GM12878 (cell line): ENCODE results near the gene PCDHGB5. TPM values are rescaled to one million over a fixed set of nuclear protein-coding genes. Genes with fewer than 3 reads are reported as not detected.

Experiments used
- ATAC-seq: fragments of 200-7000 bp; cut with Tn5 transposase; 3 replicates; pipeline ENCODE4 v1.9.1; 2020; ENCODE audit warnings: mild to moderate bottlenecking, moderate library complexity
- BruUV-seq: library from RNA; stranded (reverse); fragments of 400-500 nt; replicated peaks from 2 replicates; lab custom pipeline; 2021; lab: Mats Ljungman, UMichigan
- CTCF ChIA-PET: fragments of 300-600 bp; sonication (Branson Sonifier 250); formaldehyde crosslinking; extraction: SDS; loops from one replicate; lab custom pipeline; 2021; ENCODE audit warnings: inconsistent platforms; lab: Yijun Ruan, JAX
- POLR2A ChIA-PET: fragments of 350-600 bp; formaldehyde crosslinking; extraction: SDS; loops from one replicate; lab custom pipeline; 2021; ENCODE audit warnings: inconsistent platforms; lab: Charles Lee
- RAD21 ChIA-PET: fragments of 300-600 bp; sonication (Branson Sonifier 250); formaldehyde crosslinking; loops from one replicate; lab custom pipeline; 2023; ENCODE audit warnings: antibody characterized with exemption; ENCODE audit not compliant: unreplicated experiment; lab: Charles Lee
- SMC1A ChIA-PET: fragments of 300-600 bp; sonication (Branson Sonifier 250); formaldehyde crosslinking; loops from one replicate; lab custom pipeline; 2023; ENCODE audit not compliant: unreplicated experiment, uncharacterized antibody; lab: Charles Lee
- DNase-seq: peaks from one replicate; pipeline ENCODE4 v3.0.0-alpha.2; 2011; ENCODE audit warnings: low read depth, low spot score
- FAIRE-seq: peaks from 3 replicates; lab custom pipeline; 2011; peaks lifted over from hg19 to GRCh38; lab: Jason Lieb, UNC
- H2AFZ ChIP-seq: 2 replicates; pipeline ENCODE4 v1.6.0; 2011; ENCODE audit warnings: low read depth, low read length, control low read depth; ENCODE audit not compliant: control insufficient read depth
- H3K27ac ChIP-seq: 2 replicates; pipeline ENCODE4 v1.5.1; 2011; ENCODE audit warnings: control low read depth; ENCODE audit not compliant: control insufficient read depth, insufficient read depth
- H3K27me3 ChIP-seq, 2 experiments: replicated peaks in 1 of 2; 2 replicates each; pipeline versions ENCODE4 v1.6.0 to v1.6.1; 2011; ENCODE audit warnings: low read length in 1 of 2; ENCODE audit not compliant: control insufficient read depth in 2 of 2, insufficient read depth in 2 of 2
- H3K36me3 ChIP-seq, 2 experiments: 2 replicates each; pipeline ENCODE4 v1.5.1; 2011; ENCODE audit warnings: low read length in 1 of 2; ENCODE audit not compliant: control insufficient read depth in 2 of 2, insufficient read depth in 2 of 2
- H3K4me1 ChIP-seq: 2 replicates; pipeline ENCODE4 v1.6.1; 2011; ENCODE audit warnings: mild to moderate bottlenecking, low read length, moderate library complexity, mixed read lengths; ENCODE audit not compliant: control insufficient read depth, insufficient read depth
- H3K4me2 ChIP-seq: 2 replicates; pipeline ENCODE4 v1.6.0; 2011; ENCODE audit warnings: control low read depth; ENCODE audit not compliant: control insufficient read depth, insufficient read depth
- H3K4me3 ChIP-seq: fragments of 200-600 bp; sonication (generic); 2 replicates; pipeline ENCODE4 v1.5.1; 2016
- H3K79me2 ChIP-seq: 2 replicates; pipeline ENCODE4 v1.6.0; 2011; ENCODE audit warnings: low read length; ENCODE audit not compliant: control insufficient read depth, insufficient read depth
- H3K9ac ChIP-seq: 2 replicates; pipeline ENCODE4 v1.8.0; 2011; ENCODE audit warnings: low read length, control low read depth, mixed read lengths; ENCODE audit not compliant: control insufficient read depth, insufficient read depth
- H3K9me3 ChIP-seq: replicated peaks from 3 replicates; pipeline ENCODE4 v1.5.1; 2011; ENCODE audit warnings: mild to moderate bottlenecking, low read length; ENCODE audit not compliant: control insufficient read depth, insufficient read depth
- H4K20me1 ChIP-seq: 2 replicates; pipeline ENCODE4 v1.6.0; 2011; ENCODE audit not compliant: control insufficient read depth, insufficient read depth
- MXI1 ChIP-seq: fragments of 150-350 bp; IDR thresholded peaks from 2 replicates; pipeline ENCODE4 v1.6.1; 2011; ENCODE audit warnings: low read depth, mild to moderate bottlenecking, inconsistent platforms, low read length, improper control_type of control experiment
- WGBS: methylation state at CpG from one replicate; pipeline ENCODE4 v1.1.6; 2016; ENCODE audit warnings: low lambda C conversion rate; ENCODE audit not compliant: insufficient replicate concordance, insufficient coverage; ENCODE audit errors: missing lambda C conversion rate; 5-methylcytosine and 5-hydroxymethylcytosine counted together
- in situ Hi-C: fragments of 300-500 bp; cut with MboI; formaldehyde crosslinking; loops from 9 replicates; pipeline ENCODE4 v1.14.3; 2018; ENCODE audit warnings: mixed read lengths
- intact Hi-C: fragments of 100-400 bp; cut with micrococcal nuclease; formaldehyde crosslinking; loops from one replicate; pipeline ENCODE4 v1.14.2; 2022; ENCODE audit not compliant: unreplicated experiment
- polyA plus RNA-seq, 11 experiments: library from polyadenylated mRNA; depleted of rRNA in 4 of 11; unstranded in 6 of 11; stranded (reverse) in 5 of 11; fragments of >200 nt; fragmentation: Nextera tagmentation in 4 of 11; fragmentation: Illumina TruSeq in 1 of 11; extraction: Ambion mirVana in 4 of 11; extraction: Trizol in 1 of 11; gene quantifications; 1 replicate in 1 of 11; 2 replicates in 10 of 11; pipeline versions ENCODE4 v1.2.1 to v1.2.3, GENCODE V29; 2011 to 2016; ENCODE audit warnings: inconsistent platforms in 2 of 11, missing spikeins in 2 of 11, low read depth in 1 of 11
- total RNA-seq, 4 experiments: library from RNA; depleted of rRNA in 3 of 4; stranded (reverse); fragments of >200 nt in 3 of 4; fragmentation: Illumina TruSeq in 1 of 4; extraction: Trizol in 1 of 4; gene quantifications; 2 replicates each; pipeline versions ENCODE4 v1.2.1 to v1.2.3, GENCODE V29; 2013 to 2021
- TF ChIP-seq, protein P1 (sequence below): fragments of 450-650 bp; IDR thresholded peaks from 2 replicates; pipeline ENCODE4 v1.6.1; 2016; ENCODE audit warnings: mild to moderate bottlenecking, moderate library complexity, borderline replicate concordance

The PCDHGB5 gene
- total and polyA plus RNA-seq, 10 of the 15 experiments (the other 5 are each of a cell fraction or from before 2014, with no cell fraction given): 0.02 to 2.3 (median 1.3) TPM; not detected in 1

DNA sequence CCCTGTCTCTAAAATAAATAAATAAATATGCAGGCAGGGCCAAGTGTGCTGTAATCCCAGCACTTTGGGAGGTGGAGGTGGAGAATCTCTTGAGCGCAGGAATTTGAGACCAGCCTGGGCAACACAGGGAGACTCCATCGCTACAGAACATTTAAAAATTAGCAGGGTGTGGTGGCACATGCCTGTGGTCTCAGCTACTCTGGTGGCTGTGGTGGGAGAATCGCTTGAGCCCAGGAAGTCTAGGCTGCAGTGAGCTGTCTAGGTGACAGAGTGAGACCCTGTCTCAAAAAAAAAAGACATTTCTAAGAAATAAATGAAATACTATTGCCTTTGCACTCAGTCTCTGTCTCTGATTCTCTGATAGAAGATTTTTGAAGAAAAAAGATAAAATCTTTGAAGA lies 13.8 kb downstream of the PCDHGB5 start:
- H3K27ac ChIP-seq: no peak overlapping the region
- RAD21 ChIA-PET: interaction anchor here (0.6 kb wide), 1 partner anchor 41 kb away, joined by 3 read pairs; the partner anchor contains the start of gene PCDHGB3
- DNase-seq (no peak), ATAC-seq (no peak), FAIRE-seq (no peak)
- H3K4me2 ChIP-seq: no peak overlapping the region
- SMC1A ChIA-PET: interaction anchor here (2.9 kb wide), 1 partner anchor 10 kb away, joined by 14 read pairs; the partner anchor contains the start of gene PCDHGA11
- no peaks in the 10 kb centered on the region; the same call in 1 of the 2 replicates for H3K4me1 ChIP-seq
- H3K9me3 ChIP-seq: peaks cover 13% of the 10 kb centered on the region; the same call in 2 of the 3 replicates
- no peak for TF ChIP-seq MXI1
- TF ChIP-seq, protein P1, sequence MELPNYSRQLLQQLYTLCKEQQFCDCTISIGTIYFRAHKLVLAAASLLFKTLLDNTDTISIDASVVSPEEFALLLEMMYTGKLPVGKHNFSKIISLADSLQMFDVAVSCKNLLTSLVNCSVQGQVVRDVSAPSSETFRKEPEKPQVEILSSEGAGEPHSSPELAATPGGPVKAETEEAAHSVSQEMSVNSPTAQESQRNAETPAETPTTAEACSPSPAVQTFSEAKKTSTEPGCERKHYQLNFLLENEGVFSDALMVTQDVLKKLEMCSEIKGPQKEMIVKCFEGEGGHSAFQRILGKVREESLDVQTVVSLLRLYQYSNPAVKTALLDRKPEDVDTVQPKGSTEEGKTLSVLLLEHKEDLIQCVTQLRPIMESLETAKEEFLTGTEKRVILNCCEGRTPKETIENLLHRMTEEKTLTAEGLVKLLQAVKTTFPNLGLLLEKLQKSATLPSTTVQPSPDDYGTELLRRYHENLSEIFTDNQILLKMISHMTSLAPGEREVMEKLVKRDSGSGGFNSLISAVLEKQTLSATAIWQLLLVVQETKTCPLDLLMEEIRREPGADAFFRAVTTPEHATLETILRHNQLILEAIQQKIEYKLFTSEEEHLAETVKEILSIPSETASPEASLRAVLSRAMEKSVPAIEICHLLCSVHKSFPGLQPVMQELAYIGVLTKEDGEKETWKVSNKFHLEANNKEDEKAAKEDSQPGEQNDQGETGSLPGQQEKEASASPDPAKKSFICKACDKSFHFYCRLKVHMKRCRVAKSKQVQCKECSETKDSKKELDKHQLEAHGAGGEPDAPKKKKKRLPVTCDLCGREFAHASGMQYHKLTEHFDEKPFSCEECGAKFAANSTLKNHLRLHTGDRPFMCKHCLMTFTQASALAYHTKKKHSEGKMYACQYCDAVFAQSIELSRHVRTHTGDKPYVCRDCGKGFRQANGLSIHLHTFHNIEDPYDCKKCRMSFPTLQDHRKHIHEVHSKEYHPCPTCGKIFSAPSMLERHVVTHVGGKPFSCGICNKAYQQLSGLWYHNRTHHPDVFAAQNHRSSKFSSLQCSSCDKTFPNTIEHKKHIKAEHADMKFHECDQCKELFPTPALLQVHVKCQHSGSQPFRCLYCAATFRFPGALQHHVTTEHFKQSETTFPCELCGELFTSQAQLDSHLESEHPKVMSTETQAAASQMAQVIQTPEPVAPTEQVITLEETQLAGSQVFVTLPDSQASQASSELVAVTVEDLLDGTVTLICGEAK: no peak
- no peak overlapping the region for H3K4me3 ChIP-seq
- no peaks in the 10 kb centered on the region for H4K20me1 ChIP-seq
- POLR2A ChIA-PET: no interaction called here
- no peak overlapping the region for H3K9ac ChIP-seq
- intact Hi-C loops (no loop called here), in situ Hi-C loops (no loop called here)
- no peak overlapping the region for H2AFZ ChIP-seq
- 96% methylated on average over 3 of the region's 3 CpGs for WGBS
- CTCF ChIA-PET: interaction anchor here (1.0 to 4.8 kb wide), 5 partner anchors 10 to 102 kb away, joined by 4 to 41 read pairs (median 27); partner anchors contain the start of genes PCDHGA11, PCDHGA12, PCDHGB3 and PCDHGC3
- H3K79me2 ChIP-seq: no peaks in the 10 kb centered on the region
- H3K36me3 ChIP-seq: no peaks in the 10 kb centered on the region
- BruUV-seq: no TSS peak
- peaks cover 0 to 1% of the 10 kb centered on the region in 2 experiments; a peak in 1 of 4 replicates for H3K27me3 ChIP-seq
